GM18868 (cell line): ENCODE results near the gene ADARB2.
"Not testable (repeated sequence)": the region's sequence is repeated elsewhere in the genome, so short reads cannot be mapped to it uniquely, and the experiment has no call there.

Source experiments
- ATAC-seq: cut with Tn5 transposase; IDR thresholded peaks from one replicate; pipeline ENCODE4 v1.9.1; 2021; ENCODE audit warnings: mild to moderate bottlenecking, moderate library complexity; ENCODE audit not compliant: unreplicated experiment

The ADARB2 gene

GRCh38 chr10:1620803-1621202 is 116.5 kb downstream of the ADARB2 start:
- ATAC-seq: no peak

GRCh38 chr10:1617376-1618317 is 119.7 kb downstream of the ADARB2 start:
- not testable (repeated sequence) for ATAC-seq

- ATAC-seq: not testable (repeated sequence)
Measured at GRCh38 chr10:1616701-1617100, 120.6 kb downstream of the ADARB2 start.

GRCh38 chr10:1615186-1615954 is 122.0 kb downstream of the ADARB2 start:
- ATAC-seq: no peak

DNA sequence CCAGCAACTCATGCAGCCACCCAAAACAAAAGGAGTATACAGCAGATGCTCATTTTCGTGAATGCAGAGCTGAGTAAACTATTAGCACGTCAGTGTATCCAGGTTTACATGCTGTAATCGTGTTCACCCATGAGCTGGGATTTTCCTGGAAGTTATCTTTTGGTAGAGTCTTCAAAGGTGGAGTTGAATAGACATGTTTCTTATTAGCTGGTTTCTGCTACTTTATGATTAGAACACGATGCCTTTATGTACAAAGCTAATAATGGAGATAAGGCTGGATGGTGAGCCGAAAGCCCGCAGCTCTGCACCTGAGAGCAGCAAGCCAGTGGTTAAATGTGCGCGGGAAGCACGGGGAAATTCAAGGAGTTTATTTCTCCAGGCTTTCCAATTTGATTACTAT is 123.8 kb downstream of the ADARB2 start:
- no peak for ATAC-seq

DNA sequence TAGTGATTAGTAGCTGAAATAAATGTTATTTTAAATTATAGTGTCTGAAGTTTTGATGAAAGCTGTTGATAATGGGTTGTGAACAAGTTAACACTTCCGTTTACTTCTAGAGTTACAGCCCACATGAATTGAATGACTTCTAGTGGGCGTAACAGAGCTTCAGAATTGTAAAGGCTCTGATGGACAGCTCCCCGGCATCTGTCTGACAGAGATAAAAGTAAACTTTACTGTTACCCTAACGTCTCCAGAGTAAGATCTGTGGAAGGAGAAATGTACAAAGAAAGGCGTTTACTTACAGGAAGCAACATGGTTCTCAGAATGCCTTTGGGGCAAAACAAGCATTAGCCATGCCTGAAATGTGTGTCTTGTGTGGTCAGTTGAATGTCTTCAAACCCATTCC is 124.4 kb downstream of the ADARB2 start:
- no peak for ATAC-seq

DNA sequence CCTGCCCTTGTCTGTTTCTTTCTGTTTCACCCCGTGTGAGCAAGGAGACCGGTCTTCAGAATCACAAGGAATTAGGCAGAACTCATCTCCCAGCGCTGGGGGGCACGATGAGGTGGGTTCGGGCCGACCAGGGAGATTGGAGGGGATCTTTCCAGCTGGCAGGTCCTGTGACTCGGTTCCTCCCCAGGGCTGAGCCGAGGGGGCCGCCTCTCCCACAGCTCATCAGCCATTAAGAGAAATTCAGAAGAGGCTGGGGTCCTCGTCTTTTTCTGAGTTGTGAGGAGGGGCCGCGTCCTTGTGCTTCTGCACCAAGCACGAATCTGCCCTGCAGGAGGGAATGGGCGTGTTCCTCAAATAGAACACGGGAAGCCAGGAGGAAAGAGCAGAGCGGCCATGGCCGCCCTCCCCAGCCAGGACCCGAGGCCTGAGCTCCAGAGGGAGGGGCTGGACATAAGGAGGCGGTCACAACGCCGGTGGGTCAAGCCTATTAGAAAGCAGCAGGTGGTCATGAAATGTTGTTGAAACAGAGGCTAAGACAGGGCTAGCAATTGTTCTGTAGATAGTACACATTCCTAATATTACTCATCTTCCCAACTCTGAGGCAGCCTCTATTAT is 125.3 kb downstream of the ADARB2 start:
- no peak for ATAC-seq

GRCh38 chr10:1610986-1611770 is 126.1 kb downstream of the ADARB2 start:
- ATAC-seq: no peak

DNA sequence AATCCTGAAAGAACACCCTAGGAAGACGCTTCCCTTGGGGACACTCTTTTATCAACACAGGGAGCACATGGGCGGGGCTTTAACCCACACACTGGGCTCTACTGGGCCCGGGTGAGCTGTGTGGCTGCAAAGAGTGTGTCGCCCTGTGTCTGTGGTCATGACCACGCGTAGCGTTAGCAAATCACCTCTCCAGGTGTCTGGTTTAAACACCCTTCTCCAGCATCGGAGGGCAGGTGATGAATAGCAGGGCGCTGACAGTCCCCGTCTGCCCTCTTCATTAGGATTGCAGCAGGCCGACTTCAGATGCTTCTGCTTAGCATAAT is 127.7 kb downstream of the ADARB2 start:
- ATAC-seq: no peak

DNA sequence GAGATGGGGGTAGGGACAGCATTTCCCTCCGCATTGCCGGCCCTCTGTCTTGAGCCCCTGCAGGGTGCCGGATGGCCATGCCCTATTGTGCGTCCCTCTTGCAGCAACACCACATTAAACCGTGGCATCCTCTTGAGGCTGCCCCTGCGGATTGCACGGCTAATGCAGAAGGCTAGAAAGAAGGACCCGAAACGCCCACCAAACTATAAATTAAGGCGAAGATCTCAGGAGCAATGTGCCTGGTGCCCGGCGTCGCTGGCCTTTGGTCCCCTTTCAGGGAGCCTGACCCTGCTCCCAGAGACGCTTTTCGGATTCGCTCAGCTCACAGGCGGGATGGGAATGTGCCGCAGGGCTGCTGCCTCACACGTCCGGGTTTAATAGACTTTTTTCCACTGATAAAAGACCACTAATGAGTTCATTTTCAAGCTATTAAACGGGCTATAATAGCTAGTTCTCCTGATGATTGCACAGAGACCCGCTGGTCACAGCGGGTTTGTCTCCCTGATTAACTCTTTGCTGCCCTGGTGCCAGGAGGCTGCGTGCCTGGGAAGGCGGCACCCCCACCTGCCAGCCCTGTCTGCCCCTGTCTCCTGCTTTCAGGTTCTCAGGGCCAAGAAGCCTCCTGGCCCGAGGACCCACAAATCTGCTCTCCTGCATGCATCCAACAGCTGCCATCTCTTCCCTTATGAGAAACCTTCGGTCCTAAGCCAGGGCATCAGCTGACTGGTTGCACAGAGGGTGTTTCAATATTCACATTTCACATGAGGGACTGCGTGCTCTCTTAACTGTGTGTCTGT is 128.3 kb downstream of the ADARB2 start:
- no peak for ATAC-seq

GRCh38 chr10:1608408-1608807 is 128.9 kb downstream of the ADARB2 start:
- ATAC-seq: no peak

GRCh38 chr10:1607466-1607865 is 129.9 kb downstream of the ADARB2 start:
- no peak for ATAC-seq

GRCh38 chr10:1605999-1606940 is 131.1 kb downstream of the ADARB2 start:
- ATAC-seq: no peak

DNA sequence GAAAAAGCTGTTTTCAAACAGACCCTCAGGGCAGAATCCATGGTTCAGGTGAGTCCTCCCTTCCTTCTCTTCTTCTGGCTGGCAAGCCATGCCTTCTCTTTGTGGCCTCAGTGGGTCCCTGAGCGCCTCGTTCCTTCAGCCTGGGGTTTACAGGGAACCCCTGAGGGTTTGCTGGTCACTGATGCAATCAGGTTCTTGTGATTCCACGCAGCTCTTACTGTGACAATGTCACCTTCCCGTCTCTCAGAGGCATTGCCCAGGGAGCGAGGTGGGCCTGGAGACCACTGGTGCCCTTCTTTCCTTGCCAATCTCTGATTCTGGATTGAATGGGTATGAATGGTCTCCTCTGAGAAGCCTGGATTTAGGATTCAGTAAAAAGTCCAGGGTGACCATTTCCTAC is 132.2 kb downstream of the ADARB2 start:
- no peak for ATAC-seq

GRCh38 chr10:1604246-1604645 is 133.1 kb downstream of the ADARB2 start:
- no peak for ATAC-seq

DNA sequence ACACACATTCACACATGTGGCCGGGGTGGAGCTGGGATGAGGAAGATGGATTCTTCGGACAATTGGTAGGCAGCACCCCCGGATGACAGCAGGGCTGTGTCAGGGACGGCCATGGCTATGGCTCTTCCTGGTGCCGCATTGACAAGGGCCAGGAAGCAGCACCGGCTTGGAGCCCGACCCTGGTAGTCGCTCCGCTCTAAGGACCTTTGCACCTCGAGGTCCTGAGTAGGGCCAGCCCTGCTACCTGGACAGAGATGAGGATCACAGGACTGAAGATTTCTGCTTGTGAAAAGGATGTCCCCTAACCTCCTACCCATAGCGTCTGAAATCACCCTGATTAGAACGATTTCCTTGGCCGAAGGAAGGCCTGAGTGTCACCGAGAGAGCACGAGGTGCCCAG is 134.1 kb downstream of the ADARB2 start:
- ATAC-seq: no peak

DNA sequence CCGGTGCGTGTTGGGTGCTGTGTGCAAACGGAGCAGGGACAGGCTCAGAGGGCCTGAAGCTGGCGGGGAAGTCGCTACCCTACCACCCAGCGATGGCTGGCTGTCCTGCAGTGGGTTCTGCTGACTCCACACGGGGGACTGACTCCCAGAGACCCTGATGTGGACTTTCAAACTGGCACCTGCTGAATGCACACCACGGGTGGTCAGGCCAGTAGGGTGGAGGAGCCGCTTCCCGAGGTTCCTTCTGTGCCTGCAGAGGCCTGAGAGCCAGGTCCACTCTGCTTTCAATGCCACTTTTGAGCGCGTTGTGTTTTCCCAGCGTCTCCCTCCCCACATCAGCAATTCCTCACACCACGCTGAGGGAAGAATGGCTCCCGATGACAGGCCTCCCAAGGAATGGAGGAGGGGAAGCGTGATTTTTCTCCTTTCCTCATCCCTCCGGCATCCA is 135.3 kb downstream of the ADARB2 start:
- no peak for ATAC-seq

GRCh38 chr10:1601406-1601805 is 135.9 kb downstream of the ADARB2 start:
- ATAC-seq: no peak

GRCh38 chr10:1600861-1601260 is 136.5 kb downstream of the ADARB2 start:
- ATAC-seq: no peak
